ENCODE results near the gene STX18.

STX18 gene

DNA sequence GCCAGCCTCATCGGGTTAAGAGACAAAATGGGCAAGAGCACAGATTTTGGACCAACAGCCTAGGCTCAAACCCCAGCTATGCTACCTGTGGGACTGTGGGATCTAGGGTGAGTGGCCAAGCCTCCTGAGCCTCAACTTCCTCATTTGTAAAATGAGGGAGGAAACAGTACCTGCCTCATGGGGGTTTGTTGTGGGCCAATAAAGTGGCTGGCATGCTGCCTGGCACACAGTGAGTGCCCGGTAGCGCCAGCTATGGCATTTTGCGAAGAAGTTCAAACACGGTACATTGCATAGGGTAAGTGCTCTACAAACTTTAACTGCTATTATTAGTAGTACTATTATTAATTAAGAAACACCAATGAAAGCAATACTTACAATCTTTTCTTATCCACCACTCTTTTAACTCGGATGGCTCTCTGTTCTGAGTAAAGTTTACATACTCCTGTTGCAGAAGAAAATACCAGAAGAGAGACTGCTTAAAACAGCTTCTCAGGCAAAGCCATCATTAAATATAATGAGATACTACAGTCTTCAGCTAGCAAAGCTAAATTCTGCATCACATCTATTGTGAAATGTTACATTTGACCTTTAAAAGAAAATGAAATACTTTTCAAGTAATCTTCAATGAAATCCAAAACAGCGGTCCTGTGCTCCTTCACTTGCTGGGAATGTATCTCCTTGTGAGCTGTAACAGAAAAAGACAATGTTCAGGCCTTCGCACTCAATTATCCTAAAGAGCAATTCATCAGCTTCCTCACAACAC lies 84.9 kb downstream of the STX18 start:
- DNase-seq (ENCODE audit: low spot score), result no peak
- in situ Hi-C loops (cut with MboI; ENCODE audit: low pct_unique_long_range_greater_than_20kb, low sequenced_read_pairs, unreplicated experiment), result no loop called here
- no peak for TF ChIP-seq CTCF (IDR thresholded peaks at IDR 0.05; ENCODE audit: extremely low read depth, insufficient read depth, missing control alignments)

- no peak for DNase-seq (ENCODE audit: low spot score)
- no peak for TF ChIP-seq CTCF (IDR thresholded peaks at IDR 0.05; ENCODE audit: extremely low read depth, insufficient read depth, missing control alignments)
- in situ Hi-C loops (cut with MboI; ENCODE audit: low pct_unique_long_range_greater_than_20kb, low sequenced_read_pairs, unreplicated experiment), result no loop called here
Measured at GRCh38 chr4:4456351-4456750, 85.5 kb downstream of the STX18 start.

- in situ Hi-C loops (cut with MboI; ENCODE audit: low pct_unique_long_range_greater_than_20kb, low sequenced_read_pairs, unreplicated experiment), result no loop called here
- DNase-seq (ENCODE audit: low spot score), result no peak
Measured at GRCh38 chr4:4455210-4455865, 86.5 kb downstream of the STX18 start.

GRCh38 chr4:4446434-4446833 lies 95.4 kb downstream of the STX18 start:
- no peak for DNase-seq (ENCODE audit: low spot score)
- TF ChIP-seq CTCF (IDR thresholded peaks at IDR 0.05; ENCODE audit: extremely low read depth, insufficient read depth, missing control alignments), result no peak
- in situ Hi-C loops (cut with MboI; ENCODE audit: low pct_unique_long_range_greater_than_20kb, low sequenced_read_pairs, unreplicated experiment), result no loop called here

More at GRCh38 chr4:4455210-4455865, 86.5 kb downstream of the STX18 start:
- TF ChIP-seq CTCF (IDR thresholded peaks at IDR 0.05; ENCODE audit: extremely low read depth, insufficient read depth, missing control alignments), result no peak

- in situ Hi-C loops (cut with MboI; ENCODE audit: low pct_unique_long_range_greater_than_20kb, low sequenced_read_pairs, unreplicated experiment), result no loop called here
- DNase-seq (ENCODE audit: low spot score), result no peak
- TF ChIP-seq CTCF (IDR thresholded peaks at IDR 0.05; ENCODE audit: extremely low read depth, insufficient read depth, missing control alignments), result no peak
Measured at GRCh38 chr4:4443821-4444220, 98.0 kb downstream of the STX18 start.

DNA sequence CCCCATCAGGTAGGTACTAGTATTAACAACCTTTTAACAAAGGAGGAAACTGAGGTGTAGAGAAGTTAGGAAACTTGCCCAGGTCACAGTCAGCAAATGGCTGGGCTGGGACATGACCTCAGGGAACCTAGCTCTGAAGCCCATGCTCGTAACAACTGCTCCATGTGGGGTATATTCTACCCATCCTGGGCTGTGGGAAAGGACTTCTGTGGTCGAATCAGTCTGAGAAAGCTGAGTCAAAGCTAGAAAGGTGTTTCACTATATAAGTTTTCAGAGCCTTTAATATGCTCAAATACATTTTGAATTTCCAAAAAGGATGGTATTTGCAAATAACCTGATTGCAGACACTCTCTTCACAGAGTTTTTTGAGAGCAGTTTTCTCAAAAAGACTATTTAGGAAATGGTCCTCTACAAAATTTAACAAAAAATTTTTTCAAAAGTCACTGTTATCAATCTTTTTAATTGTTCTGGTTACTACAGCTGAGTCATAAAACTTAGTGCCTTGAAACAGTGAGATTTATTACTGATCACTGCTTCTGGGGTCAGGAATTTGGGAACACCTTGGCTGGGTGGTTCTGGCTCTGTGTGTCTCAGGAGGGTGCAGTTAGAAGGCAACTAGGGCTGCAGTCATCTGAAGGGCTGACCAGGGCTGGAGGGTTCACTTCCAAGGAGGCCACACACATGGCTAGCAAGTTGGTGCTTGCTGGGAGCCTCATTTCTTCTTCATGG lies 101.4 kb downstream of the STX18 start:
- no peak for TF ChIP-seq CTCF (IDR thresholded peaks at IDR 0.05; ENCODE audit: extremely low read depth, insufficient read depth, missing control alignments)
- in situ Hi-C loops (cut with MboI; ENCODE audit: low pct_unique_long_range_greater_than_20kb, low sequenced_read_pairs, unreplicated experiment), result no loop called here
- DNase-seq (ENCODE audit: low spot score), result peak; percentile 49

All from GM13977 (cell line).